ENCODE results near the gene VAX1.
A peak's percentile ranks its signal among the peaks of the same experiment; 100 is the strongest.

VAX1 gene

DNA sequence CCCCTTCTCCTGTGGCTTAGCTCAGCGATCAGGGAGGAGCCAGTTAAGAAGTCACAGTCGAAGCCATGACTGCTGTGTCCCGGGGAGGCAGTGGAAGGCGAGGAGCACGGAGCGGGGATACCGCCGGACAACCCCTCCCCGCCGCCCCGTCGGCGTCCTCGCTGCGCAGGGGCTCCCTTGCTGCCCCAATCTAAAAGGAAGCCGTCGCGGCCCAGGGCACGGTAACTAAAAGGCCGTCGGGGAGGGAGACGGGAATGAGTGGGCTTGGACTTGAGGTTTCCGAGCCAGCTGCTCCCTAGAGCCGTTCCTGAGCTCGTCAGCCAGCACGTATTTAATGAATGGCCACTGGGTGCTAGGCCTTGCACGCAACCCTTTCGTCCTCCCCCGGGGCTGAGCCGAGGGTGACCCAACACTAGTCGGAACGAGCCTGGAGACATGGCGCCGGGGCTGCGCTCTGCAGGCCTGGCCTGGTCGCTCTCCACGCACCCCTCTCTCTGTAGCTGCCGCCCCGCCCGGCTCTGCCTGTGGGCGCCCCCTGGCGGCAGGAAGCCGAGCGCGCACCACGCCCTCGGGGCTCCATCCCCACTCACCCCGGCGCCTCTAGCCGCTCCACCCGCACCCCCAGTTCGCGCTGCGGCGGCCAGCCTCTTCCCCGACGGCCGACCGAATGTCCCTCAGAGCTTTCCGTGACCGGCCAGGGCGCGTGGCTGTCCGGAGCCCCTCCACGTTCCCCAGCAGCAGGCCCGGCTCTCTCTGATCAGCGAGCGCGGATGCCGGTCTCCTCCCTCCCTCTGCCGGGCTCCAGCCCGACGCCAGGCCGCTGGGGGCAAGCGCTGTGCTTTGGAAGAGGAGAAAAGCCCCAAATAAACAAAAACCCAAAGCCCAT lies 30.0 kb upstream of the VAX1 start:
- H3K9me3 ChIP-seq (ENCODE audit: control extremely low read depth in 1 of 5, control insufficient read depth in 4 of 5, insufficient read depth in 2 of 5, low read depth in 1 of 5, low read length in 4 of 5) = peaks cover 0 to 5% (median 0%) of the 10 kb centered on the region in 5 experiments
- peak; percentile 61 to 80 (median 77) for DNase-seq
- H3K27me3 ChIP-seq (replicated peaks in 2 of 5; ENCODE audit: control insufficient read depth in 4 of 5, insufficient read depth in 5 of 5, low read length in 4 of 5) = peaks cover 37 to 100% (median 76%) of the 10 kb centered on the region in 5 experiments
- H3K27ac ChIP-seq (ENCODE audit: insufficient read depth in 1 of 2, low read depth in 1 of 2, low read length in 2 of 2, poor library complexity in 1 of 2, severe bottlenecking in 2 of 2) = no peak overlapping the region
- CTCF ChIA-PET = interaction anchor here (0.5 to 7.5 kb wide), 34 partner anchors 7 to 486 kb away, joined by 3 to 107 read pairs (median 4); partner anchors contain the start of genes ENO4 and SHTN1
- no peaks in the 10 kb centered on the region for H3K36me3 ChIP-seq (ENCODE audit: control insufficient read depth in 4 of 4, insufficient read depth in 4 of 4, low read length in 3 of 4)
- H3K4me3 ChIP-seq (ENCODE audit: control insufficient read depth in 1 of 7, extremely low read depth in 1 of 7, insufficient read depth in 4 of 7, low read depth in 2 of 7, low read length in 6 of 7) = peak overlapping the region in 4 of 7 experiments; percentile 35 to 60 (median 46)
- H3K4me1 ChIP-seq (ENCODE audit: control extremely low read depth in 1 of 4, control insufficient read depth in 4 of 4, insufficient read depth in 4 of 4, low read length in 3 of 4) = peaks cover 0 to 31% (median 11%) of the 10 kb centered on the region in 4 experiments
- WGBS (ENCODE audit: insufficient coverage) = 1% methylated on average over 67 of the region's 75 CpGs
- POLR2A ChIA-PET = no interaction called here

DNA sequence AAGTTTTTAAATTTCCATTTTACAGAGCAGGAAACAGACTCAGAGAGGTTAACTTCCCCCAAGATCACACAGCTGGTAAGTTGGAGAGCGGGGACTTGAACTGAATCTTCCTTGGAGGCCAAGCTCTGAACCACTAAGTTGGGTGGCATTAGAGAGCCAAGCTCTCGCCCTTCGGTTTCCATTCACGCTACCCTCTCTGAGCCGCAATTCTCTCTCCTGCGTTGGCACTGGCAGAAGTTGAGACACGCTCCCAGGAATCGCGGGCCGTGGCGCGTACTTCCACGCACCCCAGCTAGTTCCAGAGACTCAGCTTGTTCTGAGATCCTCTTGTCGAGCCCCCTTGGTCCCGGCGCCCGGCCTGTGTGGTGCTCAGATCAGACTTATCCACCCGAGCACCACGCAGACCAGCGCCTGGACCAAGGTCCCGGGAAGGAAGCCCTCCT lies 29.3 kb upstream of the VAX1 start:
- POLR2A ChIA-PET = no interaction called here

DNA sequence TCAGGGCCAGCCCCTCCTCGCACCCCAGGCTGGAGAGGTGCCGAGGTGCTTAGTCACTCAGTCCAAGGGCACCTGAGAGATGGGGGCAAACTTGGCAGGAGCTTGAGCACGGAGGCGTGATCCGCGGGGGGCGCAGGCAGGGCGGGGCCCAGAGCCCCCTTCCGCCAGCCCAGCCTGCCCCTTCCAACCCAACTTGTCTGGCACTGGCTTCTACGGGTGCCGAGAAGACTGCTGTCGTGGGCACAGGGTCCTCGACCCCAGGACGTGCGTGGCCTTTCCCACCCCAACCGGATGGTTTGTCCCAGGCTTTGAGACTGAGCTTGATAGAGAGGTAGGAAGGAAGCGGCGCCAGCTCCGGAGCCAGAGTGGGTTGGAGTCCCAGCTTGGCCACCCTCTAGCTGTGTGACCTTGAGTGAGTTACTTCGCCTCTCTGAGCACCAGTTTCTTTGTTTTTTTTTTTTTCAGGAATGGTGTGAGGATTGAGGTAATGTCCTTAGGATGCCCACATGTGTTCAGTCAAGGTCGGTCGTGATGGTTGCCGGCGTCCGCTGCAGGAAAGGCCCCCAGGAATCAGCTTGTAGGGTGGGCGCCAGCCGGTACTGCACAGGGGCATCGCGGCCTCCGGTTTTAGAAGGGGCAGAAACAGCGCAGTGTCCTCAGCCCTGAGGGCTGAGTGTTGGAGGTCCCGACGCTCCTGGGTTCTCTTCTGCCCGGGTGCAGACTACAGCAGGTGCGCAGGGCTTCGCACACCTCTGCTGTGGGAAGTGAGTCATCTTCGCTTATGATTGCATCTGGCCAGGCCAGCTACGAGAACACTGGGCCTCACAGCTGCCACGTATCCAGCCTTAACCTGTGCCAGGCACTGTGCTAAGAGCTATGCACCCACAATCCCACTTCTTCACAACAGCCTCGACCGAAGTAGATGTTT lies 28.6 kb upstream of the VAX1 start:
- H3K27me3 ChIP-seq (replicated peaks in 2 of 5; ENCODE audit: control insufficient read depth in 4 of 5, insufficient read depth in 5 of 5, low read length in 4 of 5) = peaks cover 39 to 100% (median 76%) of the 10 kb centered on the region in 5 experiments
- peaks cover 0 to 5% (median 0%) of the 10 kb centered on the region in 5 experiments for H3K9me3 ChIP-seq (ENCODE audit: control extremely low read depth in 1 of 5, control insufficient read depth in 4 of 5, insufficient read depth in 2 of 5, low read depth in 1 of 5, low read length in 4 of 5)
- H3K4me1 ChIP-seq (ENCODE audit: control extremely low read depth in 1 of 4, control insufficient read depth in 4 of 4, insufficient read depth in 4 of 4, low read length in 3 of 4) = peaks cover 0 to 36% (median 15%) of the 10 kb centered on the region in 4 experiments
- no peaks in the 10 kb centered on the region for H3K36me3 ChIP-seq (ENCODE audit: control insufficient read depth in 4 of 4, insufficient read depth in 4 of 4, low read length in 3 of 4)
- POLR2A ChIA-PET = no interaction called here
- CTCF ChIA-PET = interaction anchor here (0.6 to 7.5 kb wide), 35 partner anchors 9 to 483 kb away, joined by 3 to 107 read pairs (median 4); partner anchors contain the start of genes ENO4 and SHTN1
- H3K4me3 ChIP-seq (ENCODE audit: control insufficient read depth in 1 of 7, extremely low read depth in 1 of 7, insufficient read depth in 4 of 7, low read depth in 2 of 7, low read length in 6 of 7) = no peak overlapping the region
- WGBS (ENCODE audit: insufficient coverage) = 9% methylated on average over 22 of the region's 41 CpGs
- no peak overlapping the region for H3K27ac ChIP-seq (ENCODE audit: insufficient read depth in 1 of 2, low read depth in 1 of 2, low read length in 2 of 2, poor library complexity in 1 of 2, severe bottlenecking in 2 of 2)
- DNase-seq = peak in 1 of 3 donors; percentile 29

More for the DNA sequence above, 29.3 kb upstream of the VAX1 start:
- H3K27ac ChIP-seq (ENCODE audit: insufficient read depth in 1 of 2, low read depth in 1 of 2, low read length in 2 of 2, poor library complexity in 1 of 2, severe bottlenecking in 2 of 2) = no peak overlapping the region
- peak overlapping the region in 1 of 7 experiments; percentile 19 for H3K4me3 ChIP-seq (ENCODE audit: control insufficient read depth in 1 of 7, extremely low read depth in 1 of 7, insufficient read depth in 4 of 7, low read depth in 2 of 7, low read length in 6 of 7)
- DNase-seq = no peak
- peaks cover 37 to 100% (median 75%) of the 10 kb centered on the region in 5 experiments for H3K27me3 ChIP-seq (replicated peaks in 2 of 5; ENCODE audit: control insufficient read depth in 4 of 5, insufficient read depth in 5 of 5, low read length in 4 of 5)
- peaks cover 0 to 5% (median 0%) of the 10 kb centered on the region in 5 experiments for H3K9me3 ChIP-seq (ENCODE audit: control extremely low read depth in 1 of 5, control insufficient read depth in 4 of 5, insufficient read depth in 2 of 5, low read depth in 1 of 5, low read length in 4 of 5)
- no peaks in the 10 kb centered on the region for H3K36me3 ChIP-seq (ENCODE audit: control insufficient read depth in 4 of 4, insufficient read depth in 4 of 4, low read length in 3 of 4)
- peaks cover 0 to 36% (median 14%) of the 10 kb centered on the region in 4 experiments for H3K4me1 ChIP-seq (ENCODE audit: control extremely low read depth in 1 of 4, control insufficient read depth in 4 of 4, insufficient read depth in 4 of 4, low read length in 3 of 4)
- WGBS (ENCODE audit: insufficient coverage) = 9% methylated on average over 21 of the region's 21 CpGs
- CTCF ChIA-PET = interaction anchor here (0.5 to 7.5 kb wide), 34 partner anchors 8 to 486 kb away, joined by 3 to 107 read pairs (median 5); partner anchors contain the start of genes ENO4 and SHTN1

DNA sequence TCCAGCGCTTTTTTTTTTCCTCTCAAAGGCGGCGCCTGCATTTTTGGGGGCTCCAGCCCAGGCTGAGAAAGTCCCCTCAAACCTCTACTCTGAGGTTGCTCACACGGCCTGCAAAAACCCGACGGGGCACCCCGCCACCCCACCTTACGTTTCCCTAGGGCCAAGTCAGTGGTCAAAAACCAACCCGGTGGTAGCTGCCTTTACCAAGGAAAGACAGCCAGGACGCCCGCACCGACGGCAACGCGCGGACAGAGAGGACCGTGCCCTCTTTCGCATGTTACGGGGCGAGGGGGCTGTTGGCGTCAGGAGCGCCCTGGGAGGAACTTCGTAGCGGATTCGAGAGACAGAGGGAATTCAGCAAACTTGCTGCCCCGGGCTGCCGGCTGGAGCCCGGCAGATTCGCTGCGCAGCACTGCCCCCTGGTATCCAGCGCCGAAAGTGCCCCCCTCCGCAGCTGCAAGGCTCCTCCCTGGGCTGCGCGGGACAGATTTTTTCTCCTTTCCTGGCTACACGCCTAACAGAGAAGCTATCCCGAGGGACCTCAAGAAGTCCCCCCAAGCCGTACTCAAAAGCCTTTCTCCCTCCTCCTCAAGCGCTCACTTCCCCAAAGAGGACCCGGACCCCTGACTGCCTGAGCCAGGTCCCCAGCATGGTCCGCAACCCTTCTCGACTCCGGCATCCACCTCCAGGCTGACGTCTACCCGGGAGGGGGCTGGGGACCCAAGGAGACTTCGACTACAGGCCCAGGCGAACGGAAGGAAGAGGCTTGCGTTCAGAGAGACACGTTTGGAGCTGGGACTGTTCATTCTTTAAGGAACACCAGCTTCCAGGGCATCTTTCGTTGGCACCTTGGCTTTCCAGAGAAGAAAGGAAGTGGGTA lies 27.7 kb upstream of the VAX1 start:
- H3K27ac ChIP-seq (ENCODE audit: insufficient read depth in 1 of 2, low read depth in 1 of 2, low read length in 2 of 2, poor library complexity in 1 of 2, severe bottlenecking in 2 of 2) = no peak overlapping the region
- peaks cover 0 to 36% (median 15%) of the 10 kb centered on the region in 4 experiments for H3K4me1 ChIP-seq (ENCODE audit: control extremely low read depth in 1 of 4, control insufficient read depth in 4 of 4, insufficient read depth in 4 of 4, low read length in 3 of 4)
- DNase-seq = peak; percentile 66 to 77 (median 73)
- POLR2A ChIA-PET = no interaction called here
- CTCF ChIA-PET = interaction anchor here (0.6 to 7.5 kb wide), 17 partner anchors 9 to 483 kb away, joined by 3 to 107 read pairs (median 11); no protein-coding TSS in a partner anchor
- peaks cover 0 to 5% (median 0%) of the 10 kb centered on the region in 5 experiments for H3K9me3 ChIP-seq (ENCODE audit: control extremely low read depth in 1 of 5, control insufficient read depth in 4 of 5, insufficient read depth in 2 of 5, low read depth in 1 of 5, low read length in 4 of 5)
- 2% methylated on average over 47 of the region's 51 CpGs for WGBS (ENCODE audit: insufficient coverage)
- H3K27me3 ChIP-seq (replicated peaks in 2 of 5; ENCODE audit: control insufficient read depth in 4 of 5, insufficient read depth in 5 of 5, low read length in 4 of 5) = peaks cover 39 to 100% (median 77%) of the 10 kb centered on the region in 5 experiments
- H3K36me3 ChIP-seq (ENCODE audit: control insufficient read depth in 4 of 4, insufficient read depth in 4 of 4, low read length in 3 of 4) = no peaks in the 10 kb centered on the region
- peak overlapping the region in 1 of 7 experiments; percentile 24 for H3K4me3 ChIP-seq (ENCODE audit: control insufficient read depth in 1 of 7, extremely low read depth in 1 of 7, insufficient read depth in 4 of 7, low read depth in 2 of 7, low read length in 6 of 7)

DNA sequence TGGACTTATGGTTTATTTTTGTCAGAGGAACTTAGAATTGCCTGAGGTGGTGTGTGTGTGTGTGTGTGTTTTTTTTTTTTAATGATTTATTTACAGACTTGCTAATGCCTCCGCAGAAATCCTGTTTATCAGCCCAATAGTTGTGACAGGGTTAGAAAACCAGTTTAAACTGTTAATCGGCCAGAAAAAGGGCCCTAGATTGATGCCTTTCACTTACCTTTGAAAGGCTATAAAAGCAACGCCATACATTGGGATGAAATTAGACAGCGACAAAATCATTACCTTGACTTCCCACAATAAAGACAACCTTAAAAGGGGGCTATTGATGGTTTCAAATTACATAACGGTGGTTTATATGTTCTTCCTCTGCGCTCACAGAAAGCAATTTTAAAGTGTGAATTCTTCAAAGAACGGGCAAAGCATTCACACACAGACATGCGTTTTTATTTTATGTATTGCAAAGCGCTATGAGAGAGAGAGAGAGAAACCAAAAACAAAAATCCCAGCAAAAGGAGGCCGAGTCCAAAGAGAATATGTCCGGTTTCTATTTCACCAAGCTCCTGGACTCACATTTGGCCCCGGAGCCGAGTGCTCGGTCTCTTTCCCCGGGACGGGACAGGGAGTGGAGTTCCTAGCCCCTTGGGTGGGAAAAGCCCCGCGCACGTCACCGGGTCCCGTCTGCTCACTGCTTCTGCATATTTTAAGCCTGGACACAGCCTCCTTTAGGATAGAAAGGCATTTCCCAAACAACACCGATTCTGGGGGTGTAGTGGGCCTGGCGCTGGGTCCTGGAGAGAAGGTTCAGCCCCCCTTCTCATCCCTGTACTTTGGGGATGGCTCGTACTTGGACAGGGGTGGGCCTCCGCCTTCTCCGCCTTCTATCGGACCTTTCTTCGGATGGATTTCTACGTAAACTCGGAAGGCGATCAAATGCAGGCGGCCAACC lies 26.8 kb upstream of the VAX1 start:
- ChIA-PET POLR2A (no interaction called here), CTCF (interaction anchor here (0.6 to 7.5 kb wide), 12 partner anchors 8 to 368 kb away, joined by 3 to 107 read pairs (median 4); no protein-coding TSS in a partner anchor)
- H3K27me3 ChIP-seq (replicated peaks in 2 of 5; ENCODE audit: control insufficient read depth in 4 of 5, insufficient read depth in 5 of 5, low read length in 4 of 5) = peaks cover 36 to 100% (median 76%) of the 10 kb centered on the region in 5 experiments
- H3K27ac ChIP-seq (ENCODE audit: insufficient read depth in 1 of 2, low read depth in 1 of 2, low read length in 2 of 2, poor library complexity in 1 of 2, severe bottlenecking in 2 of 2) = no peak overlapping the region
- DNase-seq = peak in 2 of 3 donors; percentile 19 to 32
- 3% methylated on average over 21 of the region's 32 CpGs for WGBS (ENCODE audit: insufficient coverage)
- H3K9me3 ChIP-seq (ENCODE audit: control extremely low read depth in 1 of 5, control insufficient read depth in 4 of 5, insufficient read depth in 2 of 5, low read depth in 1 of 5, low read length in 4 of 5) = peaks cover 0 to 5% (median 0%) of the 10 kb centered on the region in 5 experiments
- H3K4me3 ChIP-seq (ENCODE audit: control insufficient read depth in 1 of 7, extremely low read depth in 1 of 7, insufficient read depth in 4 of 7, low read depth in 2 of 7, low read length in 6 of 7) = peak overlapping the region in 3 of 7 experiments; percentile 22 to 37 (median 32)
- H3K4me1 ChIP-seq (ENCODE audit: control extremely low read depth in 1 of 4, control insufficient read depth in 4 of 4, insufficient read depth in 4 of 4, low read length in 3 of 4) = peaks cover 0 to 36% (median 15%) of the 10 kb centered on the region in 4 experiments
- H3K36me3 ChIP-seq (ENCODE audit: control insufficient read depth in 4 of 4, insufficient read depth in 4 of 4, low read length in 3 of 4) = no peaks in the 10 kb centered on the region
